Aorta (tissue), 5 donors: ENCODE results near the gene SH3PXD2B. TPM values are rescaled to one million over a fixed set of nuclear protein-coding genes. Genes with fewer than 3 reads are reported as not detected.

ENCODE experiments used
- ATAC-seq: fragments of 200-7000 bp; cut with Tn5 transposase; one replicate; pipeline ENCODE4 v1.9.1; 2022; ENCODE audit warnings: moderate library complexity; ENCODE audit not compliant: low FRiP score
- DNase-seq, 2 donors: peaks; one replicate each; pipeline ENCODE4 v3.0.0-alpha.2; 2020
- H3K27ac ChIP-seq, 2 donors: one replicate each; pipeline ENCODE4 v1.5.1; 2013; ENCODE audit warnings: low read length in 2 of 2, mild to moderate bottlenecking in 2 of 2, moderate library complexity in 2 of 2, control low read depth in 1 of 2, inconsistent platforms in 1 of 2, low read depth in 1 of 2
- H3K27me3 ChIP-seq, 2 donors: one replicate each; pipeline ENCODE4 v1.6.1; 2013; ENCODE audit warnings: control low read depth in 1 of 2, low read length in 1 of 2, mild to moderate bottlenecking in 1 of 2, moderate library complexity in 1 of 2; ENCODE audit not compliant: insufficient read depth in 2 of 2, control insufficient read depth in 1 of 2
- H3K36me3 ChIP-seq, 2 donors: one replicate each; pipeline ENCODE4 v1.6.1; 2013; ENCODE audit warnings: control low read depth in 1 of 2, low read length in 1 of 2, mild to moderate bottlenecking in 1 of 2; ENCODE audit not compliant: insufficient read depth in 2 of 2, control insufficient read depth in 1 of 2
- H3K4me1 ChIP-seq, 2 donors: one replicate each; pipeline ENCODE4 v1.6.1; 2013; ENCODE audit warnings: low read length in 2 of 2, control low read depth in 1 of 2, mild to moderate bottlenecking in 1 of 2, moderate library complexity in 1 of 2; ENCODE audit not compliant: insufficient read depth in 2 of 2, control insufficient read depth in 1 of 2
- H3K4me3 ChIP-seq, 2 donors: one replicate each; pipeline ENCODE4 v1.5.1; 2013; ENCODE audit warnings: low read length in 2 of 2, control low read depth in 1 of 2, mild to moderate bottlenecking in 1 of 2
- H3K9me3 ChIP-seq: one replicate; pipeline ENCODE4 v1.6.1; 2013; ENCODE audit warnings: mild to moderate bottlenecking, low read length; ENCODE audit not compliant: control insufficient read depth
- WGBS, 2 donors: extraction: QIAGEN DNeasy Blood & Tissue Kit; methylation state at CpG; one replicate each; pipeline ENCODE4 v1.1.7; 2013; 5-methylcytosine and 5-hydroxymethylcytosine counted together
- intact Hi-C, 2 donors: fragments of 100-400 bp; cut with DNase I; formaldehyde crosslinking; loops; one replicate each; pipeline versions ENCODE4 v1.14.2 to v1.15.0; 2022
- polyA plus RNA-seq, 2 donors: library from polyadenylated mRNA; stranded (reverse); fragments of 200-250 nt; gene quantifications; one replicate each; pipeline ENCODE4 v1.2.3, GENCODE V29; 2013
- total RNA-seq, 2 donors: library from RNA; stranded (reverse); fragmentation: NEBNext Ultra II Directional; extraction: Animal tissue kit (Norgen Biotek cat#: 25700); gene quantifications; one replicate each; pipeline ENCODE4 v1.2.1, GENCODE V29; 2021
- donor health status: healthy with polysubstance abuse.
- donor health status: Bipolar disorder and iron deficiency.
- donor health status: DM: no; HTN: no; CAD: no.
- donor health status: DM: no; HTN: no; CAD: no.
- donor health status: DM: yes; HTN: yes; CAD: no.

Gene SH3PXD2B
- total and polyA plus RNA-seq, 4 donors, result 4.5 to 69.1 (median 25.3) TPM

DNA sequence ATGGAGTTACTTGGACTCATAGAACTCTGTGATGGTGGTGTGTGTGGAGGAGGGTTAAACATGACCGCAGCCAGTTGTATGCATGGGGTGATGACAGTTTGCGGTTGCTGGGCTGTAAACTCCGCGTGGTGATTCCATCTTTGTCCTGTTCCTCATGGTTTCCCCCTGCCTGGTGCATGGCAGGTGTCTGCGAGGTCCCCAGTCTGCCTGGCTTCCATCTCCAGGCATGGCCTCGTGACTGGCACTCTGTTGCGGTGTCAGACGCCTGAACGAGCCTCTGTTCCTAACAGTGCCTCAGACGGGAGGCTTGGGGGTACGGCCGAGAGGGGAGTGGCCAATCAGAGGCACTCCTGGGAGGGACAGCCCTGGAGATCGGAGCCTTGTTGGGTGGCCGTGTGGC is 33.9 kb upstream of the SH3PXD2B start:
- Histone ChIP-seq H3K9me3 (no peaks in the 10 kb centered on the region), H3K27me3 (no peaks in the 10 kb centered on the region), H3K36me3 (no peaks in the 10 kb centered on the region), H3K27ac (no peak overlapping the region), H3K4me3 (no peak overlapping the region), H3K4me1 (no peaks in the 10 kb centered on the region)
- ATAC-seq (no peak), DNase-seq (no peak)
- intact Hi-C loops, result no loop called here
- 92 to 93% methylated on average over 14 of the region's 14 CpGs for WGBS, 2 donors

DNA sequence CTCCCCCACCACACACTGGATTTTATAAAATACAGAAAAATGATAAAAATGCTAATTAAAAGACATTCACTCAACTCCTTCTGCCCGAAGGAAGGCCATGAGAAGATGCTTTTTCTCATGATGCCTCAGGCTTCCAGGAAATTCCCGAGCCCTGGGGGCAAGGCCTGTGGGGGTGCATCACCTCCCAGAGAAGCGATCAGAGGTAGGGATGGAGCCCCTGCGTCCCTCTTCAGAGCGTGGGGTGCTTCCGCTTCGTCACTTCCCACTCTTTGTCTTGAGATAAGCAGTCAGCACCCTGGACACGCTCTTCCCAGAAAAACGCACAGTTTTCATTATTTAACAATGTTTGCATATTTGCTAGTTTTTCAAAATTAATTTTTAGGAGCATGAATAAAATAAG is 33.3 kb upstream of the SH3PXD2B start:
- 90 to 92% methylated on average over 9 of the region's 9 CpGs for WGBS, 2 donors

DNA sequence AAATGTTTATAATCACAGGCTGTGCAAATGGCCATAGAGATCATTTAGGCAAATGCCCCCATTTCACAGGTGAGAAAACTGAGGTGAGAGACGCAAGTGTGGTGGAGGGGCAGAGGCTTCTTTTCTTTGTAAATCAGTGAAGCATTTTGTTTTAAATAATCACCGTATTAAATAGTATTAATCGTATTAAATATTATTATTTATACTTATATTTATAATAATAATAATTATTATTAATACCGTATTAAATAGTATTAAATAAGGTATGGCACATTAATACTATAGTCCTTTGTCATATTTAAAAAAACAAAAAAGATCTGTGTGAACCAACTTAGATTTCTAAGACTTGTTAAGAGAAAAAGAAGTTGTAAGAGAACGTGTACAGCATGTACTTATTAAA is 32.6 kb upstream of the SH3PXD2B start:
- Histone ChIP-seq H3K4me1 (no peaks in the 10 kb centered on the region), H3K36me3 (no peaks in the 10 kb centered on the region), H3K27ac (no peak overlapping the region), H3K4me3 (no peak overlapping the region), H3K9me3 (no peaks in the 10 kb centered on the region), H3K27me3 (no peaks in the 10 kb centered on the region)
- ATAC-seq, result no peak
- DNase-seq, result no peak
- intact Hi-C loops, result no loop called here
- 91 to 92% methylated on average over 5 of the region's 5 CpGs for WGBS, 2 donors

More for the DNA sequence above, 33.3 kb upstream of the SH3PXD2B start:
- ATAC-seq (no peak), DNase-seq (no peak)
- Histone ChIP-seq H3K4me1 (no peaks in the 10 kb centered on the region), H3K4me3 (no peak overlapping the region), H3K27ac (no peak overlapping the region), H3K9me3 (no peaks in the 10 kb centered on the region), H3K36me3 (no peaks in the 10 kb centered on the region), H3K27me3 (no peaks in the 10 kb centered on the region)
- intact Hi-C loops, result no loop called here

DNA sequence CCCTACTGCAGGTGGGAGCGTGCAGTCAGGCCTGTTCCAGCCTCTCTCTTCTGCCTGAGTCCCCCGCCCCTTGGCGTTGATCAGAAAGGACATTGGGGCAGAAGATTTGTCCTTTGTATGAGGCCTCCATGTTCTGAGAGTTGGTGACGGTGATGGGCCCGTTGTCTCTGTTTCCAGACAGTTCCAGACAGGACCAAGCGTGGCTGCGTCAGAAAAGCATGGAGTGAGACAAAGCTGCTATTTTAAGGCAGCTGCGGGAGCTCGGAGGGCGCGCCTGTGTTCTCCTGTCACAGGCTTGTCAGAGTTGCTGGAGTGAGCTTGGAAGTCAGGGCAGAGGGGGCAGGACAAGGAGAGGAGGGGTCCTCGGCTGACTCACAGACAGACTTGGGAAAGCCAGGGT is 32.1 kb upstream of the SH3PXD2B start:
- Histone ChIP-seq H3K27ac (no peak overlapping the region), H3K27me3 (no peaks in the 10 kb centered on the region), H3K4me1 (no peaks in the 10 kb centered on the region), H3K4me3 (no peak overlapping the region), H3K9me3 (no peaks in the 10 kb centered on the region), H3K36me3 (no peaks in the 10 kb centered on the region)
- ATAC-seq (no peak), DNase-seq (peak in 1 of 2 donors; percentile 62)
- intact Hi-C loops, result no loop called here
- 48 to 57% methylated on average over 12 of the region's 12 CpGs for WGBS, 2 donors

DNA sequence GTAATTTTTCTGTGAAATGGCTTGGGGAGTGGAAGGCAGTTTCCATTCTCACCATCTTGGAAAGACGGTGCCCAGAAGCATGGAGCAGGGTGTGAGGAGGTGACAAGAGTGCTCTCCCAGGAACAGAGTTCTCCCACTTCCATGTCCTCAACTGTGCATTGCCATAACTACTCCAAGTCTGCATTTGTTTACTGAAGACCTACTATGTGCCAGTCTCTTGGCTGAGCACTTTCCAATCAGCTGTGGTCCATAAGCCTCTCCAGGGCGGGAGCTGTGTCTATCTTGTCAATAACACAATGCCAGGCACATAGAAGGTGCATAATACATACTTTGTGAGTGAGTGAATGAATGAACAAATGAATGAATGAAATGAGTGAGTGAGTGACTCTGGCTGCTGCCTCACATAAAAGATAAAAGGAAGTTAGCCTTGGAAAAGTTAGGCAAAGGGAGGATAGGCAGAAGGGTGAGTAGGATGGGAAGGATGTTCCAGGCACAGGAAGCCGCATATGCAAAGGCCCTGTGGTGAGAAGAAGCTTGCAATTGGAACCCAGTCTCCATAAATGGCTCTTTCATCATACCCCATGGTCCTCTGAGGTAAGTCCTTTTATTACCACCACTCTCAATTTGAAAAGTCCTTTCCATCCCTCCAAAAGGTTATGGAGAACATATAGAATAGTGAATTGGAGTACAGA is 31.3 kb upstream of the SH3PXD2B start:
- H3K36me3 ChIP-seq, result no peaks in the 10 kb centered on the region
- DNase-seq (peak in 1 of 2 donors; percentile 2), ATAC-seq (no peak)
- 94 to 96% methylated on average over 3 of the region's 3 CpGs for WGBS, 2 donors
- no peaks in the 10 kb centered on the region for H3K9me3 ChIP-seq
- intact Hi-C loops, result no loop called here
- H3K27me3 ChIP-seq, result no peaks in the 10 kb centered on the region
- no peaks in the 10 kb centered on the region for H3K4me1 ChIP-seq
- H3K27ac ChIP-seq, result no peak overlapping the region
- H3K4me3 ChIP-seq, result no peak overlapping the region

- ATAC-seq, result no peak
- intact Hi-C loops, result no loop called here
These were observed 30.3 kb upstream of the SH3PXD2B start for GRCh38 chr5:172484664-172485063.

DNA sequence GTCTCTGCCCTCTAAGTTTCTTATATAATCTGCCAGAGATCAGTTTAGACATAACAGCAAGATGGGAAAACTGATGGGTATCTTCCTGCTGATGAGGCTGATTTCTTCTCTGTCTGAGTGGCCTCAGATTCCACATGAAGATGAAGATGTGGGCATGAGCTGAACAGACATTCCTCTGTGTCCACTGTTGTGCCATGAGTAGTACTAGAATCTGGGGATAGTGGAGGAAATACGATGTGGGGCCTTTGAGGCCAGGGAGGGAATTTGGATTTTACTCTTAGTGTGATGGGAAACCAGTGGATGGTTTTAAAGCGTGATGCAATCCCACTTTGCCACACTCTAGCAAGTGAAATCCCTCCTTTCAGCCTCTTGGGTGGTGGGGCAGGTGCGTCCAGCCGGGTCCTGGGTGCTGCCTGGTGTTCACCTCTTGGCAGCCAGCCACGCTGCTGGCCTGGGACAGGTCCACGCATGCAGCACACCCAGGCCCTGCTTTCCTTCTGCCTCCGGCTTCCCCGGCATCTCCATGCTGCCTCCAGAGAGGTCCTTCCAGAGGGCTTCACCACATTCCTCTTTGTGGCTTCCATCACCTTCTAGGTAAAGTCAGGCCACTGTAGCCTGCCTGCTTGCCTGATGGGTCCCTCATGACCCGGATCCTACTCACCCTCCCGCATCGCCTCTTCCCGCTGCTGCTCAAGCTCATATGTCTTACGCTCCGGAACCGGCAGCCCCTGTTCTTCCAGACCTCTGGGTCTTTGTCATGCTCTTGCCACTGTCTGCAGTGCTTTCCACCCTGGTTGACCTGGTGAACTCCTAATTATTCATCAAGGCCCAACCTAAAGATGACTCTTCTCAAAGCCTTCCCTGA is 28.1 kb upstream of the SH3PXD2B start:
- no peaks in the 10 kb centered on the region for H3K36me3 ChIP-seq
- H3K4me1 ChIP-seq, result no peaks in the 10 kb centered on the region
- no peaks in the 10 kb centered on the region for H3K27me3 ChIP-seq
- 91 to 93% methylated on average over 15 of the region's 15 CpGs for WGBS, 2 donors
- intact Hi-C loops, result no loop called here
- DNase-seq (no peak), ATAC-seq (no peak)
- H3K4me3 ChIP-seq, result no peak overlapping the region
- H3K27ac ChIP-seq, result no peak overlapping the region
- H3K9me3 ChIP-seq, result no peaks in the 10 kb centered on the region

More at GRCh38 chr5:172484664-172485063, 30.3 kb upstream of the SH3PXD2B start:
- Histone ChIP-seq H3K27me3 (no peaks in the 10 kb centered on the region), H3K4me3 (no peak overlapping the region), H3K9me3 (no peaks in the 10 kb centered on the region), H3K36me3 (no peaks in the 10 kb centered on the region), H3K4me1 (no peaks in the 10 kb centered on the region), H3K27ac (no peak overlapping the region)
- peak in 1 of 2 donors; percentile 38 for DNase-seq
- WGBS, 2 donors, result 92% methylated on average over 9 of the region's 9 CpGs

DNA sequence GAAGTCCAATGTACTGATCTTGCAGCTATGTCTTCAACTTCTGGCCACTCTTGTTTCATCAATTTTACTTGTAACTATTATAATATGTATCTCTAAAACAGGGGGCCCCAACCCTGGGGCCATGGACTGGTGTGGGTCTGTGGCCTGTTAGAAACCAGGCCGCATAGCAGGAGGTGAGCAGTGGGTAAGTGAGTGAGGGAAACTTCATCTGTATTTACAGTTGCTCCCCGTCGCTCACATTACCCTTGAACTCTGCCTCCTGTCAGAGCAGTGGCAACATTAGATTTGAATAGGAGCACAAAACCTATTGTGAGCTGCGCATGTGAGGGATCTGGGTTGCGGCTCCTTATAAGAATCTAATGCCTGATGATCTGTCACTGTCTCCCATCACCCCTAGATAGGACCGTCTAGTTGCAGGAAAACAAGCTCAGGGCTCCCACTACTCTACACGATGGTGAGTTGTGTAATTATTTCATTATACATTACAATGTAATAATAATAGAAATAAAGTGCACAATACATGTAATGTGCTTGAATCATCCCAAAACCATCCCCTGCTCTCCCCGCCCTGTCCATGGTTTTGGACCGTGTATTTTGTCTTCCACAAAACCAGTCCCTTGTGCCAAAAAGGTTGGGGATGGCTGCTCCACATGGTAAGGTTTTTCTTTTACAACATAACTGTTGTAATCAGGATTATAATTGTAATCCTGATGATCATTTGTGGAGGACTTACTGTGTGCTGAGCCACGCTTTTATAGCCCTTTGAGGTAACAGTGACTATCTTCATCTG is 26.9 kb upstream of the SH3PXD2B start:
- Histone ChIP-seq H3K27ac (no peak overlapping the region), H3K36me3 (no peaks in the 10 kb centered on the region), H3K4me3 (no peak overlapping the region), H3K4me1 (no peaks in the 10 kb centered on the region), H3K9me3 (no peaks in the 10 kb centered on the region), H3K27me3 (no peaks in the 10 kb centered on the region)
- no peak for DNase-seq
- intact Hi-C loops, result no loop called here
- ATAC-seq, result no peak
- 87 to 89% methylated on average over 10 of the region's 10 CpGs for WGBS, 2 donors
